ENCODE measurements around the gene PER2.

The PER2 gene

DNA sequence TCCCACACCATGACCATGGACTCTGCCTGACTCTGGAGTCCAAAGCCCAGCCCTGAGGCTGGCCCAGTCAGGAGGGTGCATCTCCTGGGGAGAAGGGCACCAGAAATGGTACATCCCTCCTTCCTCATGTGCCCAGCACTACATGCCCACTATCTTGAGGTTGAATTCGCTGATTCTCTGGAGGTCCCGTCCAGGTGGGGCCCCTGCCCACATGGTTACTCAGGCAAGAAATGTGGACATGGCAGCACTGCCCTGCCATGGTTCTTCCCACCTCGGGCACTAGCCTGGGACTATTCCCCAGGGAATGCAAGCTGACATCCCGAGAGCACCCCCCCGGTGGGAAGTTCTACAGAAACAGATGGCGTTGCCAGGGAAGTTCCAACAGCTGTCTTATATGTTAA lies 33.3 kb downstream of the PER2 start:
- TF ChIP-seq CTCF (IDR thresholded peaks at IDR 0.05; ENCODE audit: low read depth, low read length) (no peak), EZH2phosphoT487 (IDR thresholded peaks at IDR 0.05; ENCODE audit: low read depth) (no peak)
- H3K9ac ChIP-seq (ENCODE audit: low read length), result no peak overlapping the region
- H3K4me1 ChIP-seq (ENCODE audit: low read length), result no peaks in the 10 kb centered on the region
- no peaks in the 10 kb centered on the region for H3K79me2 ChIP-seq (ENCODE audit: low read length)
- no peak overlapping the region for H3K4me3 ChIP-seq (ENCODE audit: low read length)
- H3K27ac ChIP-seq (ENCODE audit: low read length), result no peak overlapping the region
- H3K9me3 ChIP-seq (ENCODE audit: insufficient read depth, low read length), result no peaks in the 10 kb centered on the region
- H2AFZ ChIP-seq (ENCODE audit: low read depth, low read length), result no peak overlapping the region
- H3K4me2 ChIP-seq (ENCODE audit: low read length), result no peak overlapping the region
- no peaks in the 10 kb centered on the region for H4K20me1 ChIP-seq (ENCODE audit: insufficient read depth, low read length)
- H3K36me3 ChIP-seq (replicated peaks; ENCODE audit: low read depth, low read length), result peaks cover 3% of the 10 kb centered on the region
- H3K27me3 ChIP-seq (ENCODE audit: low read depth, low read length), result no peaks in the 10 kb centered on the region

- Histone ChIP-seq H3K9me3 (ENCODE audit: insufficient read depth, low read length) (no peaks in the 10 kb centered on the region), H4K20me1 (ENCODE audit: insufficient read depth, low read length) (no peaks in the 10 kb centered on the region), H3K4me2 (ENCODE audit: low read length) (no peak overlapping the region), H3K36me3 (replicated peaks; ENCODE audit: low read depth, low read length) (peaks cover 3% of the 10 kb centered on the region), H3K27ac (ENCODE audit: low read length) (no peak overlapping the region), H3K27me3 (ENCODE audit: low read depth, low read length) (no peaks in the 10 kb centered on the region), H3K4me3 (ENCODE audit: low read length) (no peak overlapping the region), H3K4me1 (ENCODE audit: low read length) (no peaks in the 10 kb centered on the region), H2AFZ (ENCODE audit: low read depth, low read length) (no peak overlapping the region), H3K9ac (ENCODE audit: low read length) (no peak overlapping the region), H3K79me2 (ENCODE audit: low read length) (no peaks in the 10 kb centered on the region)
- TF ChIP-seq CTCF (IDR thresholded peaks at IDR 0.05; ENCODE audit: low read depth, low read length) (no peak), EZH2phosphoT487 (IDR thresholded peaks at IDR 0.05; ENCODE audit: low read depth) (no peak)
Measured at GRCh38 chr2:238254095-238254723, 34.2 kb downstream of the PER2 start.

- Histone ChIP-seq H4K20me1 (ENCODE audit: insufficient read depth, low read length) (no peaks in the 10 kb centered on the region), H3K4me1 (ENCODE audit: low read length) (no peaks in the 10 kb centered on the region), H3K4me3 (ENCODE audit: low read length) (no peak overlapping the region), H3K27me3 (ENCODE audit: low read depth, low read length) (no peaks in the 10 kb centered on the region), H3K9ac (ENCODE audit: low read length) (no peak overlapping the region), H3K9me3 (ENCODE audit: insufficient read depth, low read length) (no peaks in the 10 kb centered on the region), H3K27ac (ENCODE audit: low read length) (no peak overlapping the region), H3K4me2 (ENCODE audit: low read length) (no peak overlapping the region), H3K79me2 (ENCODE audit: low read length) (no peaks in the 10 kb centered on the region), H3K36me3 (replicated peaks; ENCODE audit: low read depth, low read length) (peaks cover 3% of the 10 kb centered on the region), H2AFZ (ENCODE audit: low read depth, low read length) (no peak overlapping the region)
- TF ChIP-seq EZH2phosphoT487 (IDR thresholded peaks at IDR 0.05; ENCODE audit: low read depth) (no peak), CTCF (IDR thresholded peaks at IDR 0.05; ENCODE audit: low read depth, low read length) (no peak)
Measured at GRCh38 chr2:238252766-238253630, 35.4 kb downstream of the PER2 start.

GRCh38 chr2:238251986-238252385 lies 36.4 kb downstream of the PER2 start:
- no peak overlapping the region for H3K4me2 ChIP-seq (ENCODE audit: low read length)
- no peak overlapping the region for H2AFZ ChIP-seq (ENCODE audit: low read depth, low read length)
- no peak overlapping the region for H3K9ac ChIP-seq (ENCODE audit: low read length)
- no peaks in the 10 kb centered on the region for H3K9me3 ChIP-seq (ENCODE audit: insufficient read depth, low read length)
- H3K27me3 ChIP-seq (ENCODE audit: low read depth, low read length), result no peaks in the 10 kb centered on the region
- H4K20me1 ChIP-seq (ENCODE audit: insufficient read depth, low read length), result no peaks in the 10 kb centered on the region
- peaks cover 3% of the 10 kb centered on the region for H3K36me3 ChIP-seq (replicated peaks; ENCODE audit: low read depth, low read length)
- no peak overlapping the region for H3K27ac ChIP-seq (ENCODE audit: low read length)
- H3K79me2 ChIP-seq (ENCODE audit: low read length), result no peaks in the 10 kb centered on the region
- H3K4me3 ChIP-seq (ENCODE audit: low read length), result no peak overlapping the region
- H3K4me1 ChIP-seq (ENCODE audit: low read length), result no peaks in the 10 kb centered on the region
- TF ChIP-seq CTCF (IDR thresholded peaks at IDR 0.05; ENCODE audit: low read depth, low read length) (no peak), EZH2phosphoT487 (IDR thresholded peaks at IDR 0.05; ENCODE audit: low read depth) (no peak)
